ENCODE data around the gene SMARCC1. TPM values are rescaled to one million over a fixed set of nuclear protein-coding genes. Genes with fewer than 3 reads are reported as not detected.
A peak's percentile ranks its signal among the peaks of the same experiment; 100 is the strongest.

SMARCC1 gene
- polyA plus RNA-seq, 1 experiment: 38.5 TPM

- Histone ChIP-seq H3K27me3 (ENCODE audit: control insufficient read depth, insufficient read depth, low read length) (peaks cover 36% of the 10 kb centered on the region), H3K9me3 (ENCODE audit: control insufficient read depth, insufficient read depth, low read length) (no peaks in the 10 kb centered on the region; the same call in 1 of the 2 replicates), H3K27ac (ENCODE audit: low read depth, low read length) (no peak overlapping the region), H3K4me3 (ENCODE audit: low read depth, low read length) (peak overlapping the region; percentile 54)
- no peak for DNase-seq (ENCODE audit: low read depth, low spot score)
- TF ChIP-seq, protein P1, sequence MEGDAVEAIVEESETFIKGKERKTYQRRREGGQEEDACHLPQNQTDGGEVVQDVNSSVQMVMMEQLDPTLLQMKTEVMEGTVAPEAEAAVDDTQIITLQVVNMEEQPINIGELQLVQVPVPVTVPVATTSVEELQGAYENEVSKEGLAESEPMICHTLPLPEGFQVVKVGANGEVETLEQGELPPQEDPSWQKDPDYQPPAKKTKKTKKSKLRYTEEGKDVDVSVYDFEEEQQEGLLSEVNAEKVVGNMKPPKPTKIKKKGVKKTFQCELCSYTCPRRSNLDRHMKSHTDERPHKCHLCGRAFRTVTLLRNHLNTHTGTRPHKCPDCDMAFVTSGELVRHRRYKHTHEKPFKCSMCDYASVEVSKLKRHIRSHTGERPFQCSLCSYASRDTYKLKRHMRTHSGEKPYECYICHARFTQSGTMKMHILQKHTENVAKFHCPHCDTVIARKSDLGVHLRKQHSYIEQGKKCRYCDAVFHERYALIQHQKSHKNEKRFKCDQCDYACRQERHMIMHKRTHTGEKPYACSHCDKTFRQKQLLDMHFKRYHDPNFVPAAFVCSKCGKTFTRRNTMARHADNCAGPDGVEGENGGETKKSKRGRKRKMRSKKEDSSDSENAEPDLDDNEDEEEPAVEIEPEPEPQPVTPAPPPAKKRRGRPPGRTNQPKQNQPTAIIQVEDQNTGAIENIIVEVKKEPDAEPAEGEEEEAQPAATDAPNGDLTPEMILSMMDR (IDR thresholded peaks at IDR 0.05; ENCODE audit: low read depth, low read length): no peak
- CTCF ChIA-PET: interaction anchor here (1.3 kb wide), 1 partner anchor 57 kb away, joined by 3 read pairs; no protein-coding TSS in a partner anchor
- POLR2A ChIA-PET: interaction anchor here (0.6 to 1.3 kb wide), 3 partner anchors 15 to 48 kb away, joined by 3 to 6 read pairs (median 3); no protein-coding TSS in a partner anchor
These were observed 204.0 kb downstream of the SMARCC1 start for GRCh38 chr3:47577583-47578118.

DNA sequence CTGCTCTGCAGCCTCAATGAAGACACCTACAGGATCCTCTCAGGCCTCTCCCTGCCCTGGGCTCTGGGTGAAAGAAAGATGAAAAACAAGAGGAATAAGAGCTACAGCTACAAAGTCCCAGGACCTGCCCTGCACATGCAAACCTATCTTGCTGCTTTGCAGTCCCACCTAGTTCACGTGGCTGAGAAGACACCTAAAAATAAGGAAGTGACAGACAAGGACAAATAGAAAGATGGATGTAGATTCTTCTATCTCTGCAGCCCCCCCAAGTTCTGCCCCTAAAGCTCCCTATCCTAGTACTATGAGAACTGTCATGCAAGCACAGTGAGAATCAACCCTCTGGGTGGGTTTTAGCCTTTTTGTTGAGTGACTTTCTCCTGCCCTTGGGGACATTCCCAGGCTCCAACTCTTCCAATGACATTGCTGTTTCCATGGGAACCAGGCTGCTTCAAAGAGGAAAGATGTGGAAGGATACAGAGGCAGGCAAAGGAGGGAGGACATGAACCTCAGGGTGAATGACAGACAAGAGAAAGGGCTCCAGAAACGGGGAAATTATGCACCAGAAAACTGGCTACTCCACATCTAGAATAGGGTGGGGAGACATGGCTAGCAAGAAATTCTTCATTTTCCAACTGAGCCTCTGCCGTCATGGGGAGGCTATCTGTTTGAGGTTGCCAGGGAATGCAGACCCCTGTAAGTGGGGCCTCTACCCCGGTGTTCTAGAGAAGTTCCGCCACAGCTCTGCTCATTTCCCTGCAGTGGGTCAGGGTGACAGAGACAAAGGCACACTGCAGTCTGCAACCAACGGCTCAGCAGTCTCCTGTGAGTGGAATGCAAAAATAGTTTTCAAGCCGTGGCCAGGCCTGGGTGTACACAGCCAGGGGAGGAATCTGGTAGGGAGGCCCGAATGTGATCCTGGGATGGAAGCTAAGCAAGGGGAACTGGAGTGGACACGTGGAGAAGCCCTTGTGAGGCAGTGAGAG lies 208.2 kb downstream of the SMARCC1 start:
- DNase-seq (ENCODE audit: low read depth, low spot score): no peak
- CTCF ChIA-PET: no interaction called here
- Histone ChIP-seq H3K27ac (ENCODE audit: low read depth, low read length) (no peak overlapping the region), H3K4me3 (ENCODE audit: low read depth, low read length) (no peak overlapping the region), H3K27me3 (ENCODE audit: control insufficient read depth, insufficient read depth, low read length) (peaks cover 33% of the 10 kb centered on the region), H3K9me3 (ENCODE audit: control insufficient read depth, insufficient read depth, low read length) (no peaks in the 10 kb centered on the region)
- POLR2A ChIA-PET: no interaction called here
- TF ChIP-seq, protein P1 (IDR thresholded peaks at IDR 0.05; ENCODE audit: low read depth, low read length): no peak

DNA sequence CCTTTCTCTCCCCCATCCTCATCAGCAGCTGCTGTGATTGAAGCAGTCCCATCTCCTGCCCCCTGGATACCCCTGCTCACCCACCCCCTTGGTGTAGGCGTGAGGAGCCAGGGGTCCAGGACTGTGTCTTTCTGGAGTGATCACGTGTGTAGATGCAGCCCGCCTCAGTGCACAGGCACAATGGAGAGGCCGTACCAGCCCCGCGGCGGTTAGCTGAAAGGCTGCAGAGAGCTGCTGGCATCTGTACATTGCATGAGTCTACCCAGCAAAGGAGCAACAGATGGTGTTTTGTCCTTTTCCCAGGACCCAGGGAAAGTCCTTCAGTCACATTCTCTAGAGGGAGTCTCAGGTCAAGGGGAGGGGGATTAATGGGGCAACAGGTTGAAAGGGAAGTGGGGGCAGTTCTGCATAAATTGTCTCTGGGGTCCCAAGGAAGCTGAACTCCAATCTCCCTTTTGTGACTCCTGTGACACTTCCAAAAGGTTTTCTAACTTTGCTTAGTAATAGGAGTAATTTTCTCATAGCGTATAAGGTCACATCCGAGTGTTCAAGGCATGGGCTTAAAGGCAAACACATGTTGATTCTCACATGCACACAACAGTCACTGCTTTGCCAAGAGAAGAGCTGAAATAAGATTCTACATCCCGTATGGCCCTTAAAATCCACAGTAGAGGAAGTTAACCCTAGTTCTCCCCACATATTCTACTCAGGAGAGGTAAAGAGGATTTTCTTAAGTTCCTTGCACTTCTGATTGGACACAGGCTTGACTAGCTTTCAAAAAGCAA lies 210.1 kb downstream of the SMARCC1 start:
- no peaks in the 10 kb centered on the region for H3K9me3 ChIP-seq (ENCODE audit: control insufficient read depth, insufficient read depth, low read length)
- peaks cover 41% of the 10 kb centered on the region for H3K27me3 ChIP-seq (ENCODE audit: control insufficient read depth, insufficient read depth, low read length)
- ChIA-PET POLR2A (no interaction called here), CTCF (interaction anchor here (0.7 kb wide), 1 partner anchor 15 kb away, joined by 3 read pairs; no protein-coding TSS in a partner anchor)
- TF ChIP-seq, protein P1 (IDR thresholded peaks at IDR 0.05; ENCODE audit: low read depth, low read length): no peak
- no peak overlapping the region for H3K4me3 ChIP-seq (ENCODE audit: low read depth, low read length)
- no peak for DNase-seq (ENCODE audit: low read depth, low spot score)
- no peak overlapping the region for H3K27ac ChIP-seq (ENCODE audit: low read depth, low read length)

DNA sequence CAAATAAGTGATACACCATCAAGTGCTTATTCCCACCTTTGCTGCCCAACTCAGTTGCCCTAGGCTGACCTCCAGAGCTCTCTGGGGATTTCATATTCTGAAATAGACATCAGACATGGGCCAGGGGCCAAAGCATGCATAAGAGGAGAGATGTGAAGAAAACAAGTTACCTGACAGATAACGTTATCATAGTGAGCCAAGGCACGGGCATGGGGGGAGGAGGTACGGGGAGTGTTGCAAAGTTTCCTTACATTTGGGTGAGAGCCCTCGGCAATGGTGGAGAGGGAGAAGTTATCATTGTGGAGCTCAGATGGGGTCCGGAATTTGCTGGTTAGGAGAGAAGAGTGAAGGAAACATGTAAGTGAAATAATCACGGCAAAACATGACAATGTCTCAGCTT lies 212.8 kb downstream of the SMARCC1 start:
- Histone ChIP-seq H3K9me3 (ENCODE audit: control insufficient read depth, insufficient read depth, low read length) (no peaks in the 10 kb centered on the region), H3K27ac (ENCODE audit: low read depth, low read length) (no peak overlapping the region), H3K27me3 (ENCODE audit: control insufficient read depth, insufficient read depth, low read length) (peaks cover 48% of the 10 kb centered on the region), H3K4me3 (ENCODE audit: low read depth, low read length) (no peak overlapping the region)
- ChIA-PET POLR2A (no interaction called here), CTCF (no interaction called here)
- TF ChIP-seq, protein P1 (IDR thresholded peaks at IDR 0.05; ENCODE audit: low read depth, low read length): no peak
- DNase-seq (ENCODE audit: low read depth, low spot score): no peak

Measured in AG04450 (cell line).